ENCODE data around the gene SFXN2. TPM values are rescaled to one million over a fixed set of nuclear protein-coding genes. Genes with fewer than 3 reads are reported as not detected.

The SFXN2 gene
- polyA plus RNA-seq, 1 donor = 27.3 TPM

GRCh38 chr10:102764470-102765161 is 50.2 kb downstream of the SFXN2 start:
- Histone ChIP-seq H3K4me1 (ENCODE audit: control insufficient read depth, insufficient read depth, low read length) (no peaks in the 10 kb centered on the region), H3K36me3 (ENCODE audit: control insufficient read depth, insufficient read depth, low read length) (peaks cover 3% of the 10 kb centered on the region), H3K27ac (ENCODE audit: low read length) (no peak overlapping the region), H3K4me3 (ENCODE audit: low read length) (no peak overlapping the region), H3K27me3 (ENCODE audit: control insufficient read depth, insufficient read depth, low read length) (no peaks in the 10 kb centered on the region), H3K9me3 (ENCODE audit: control insufficient read depth, low read depth, low read length) (no peaks in the 10 kb centered on the region)
- DNase-seq = no peak
- 70% methylated on average over 4 of the region's 6 CpGs for WGBS (ENCODE audit: insufficient coverage, low lambda C conversion rate)

- Histone ChIP-seq H3K27me3 (ENCODE audit: control insufficient read depth, insufficient read depth, low read length) (no peaks in the 10 kb centered on the region), H3K4me1 (ENCODE audit: control insufficient read depth, insufficient read depth, low read length) (no peaks in the 10 kb centered on the region), H3K9me3 (ENCODE audit: control insufficient read depth, low read depth, low read length) (no peaks in the 10 kb centered on the region), H3K36me3 (ENCODE audit: control insufficient read depth, insufficient read depth, low read length) (peaks cover 3% of the 10 kb centered on the region), H3K4me3 (ENCODE audit: low read length) (no peak overlapping the region), H3K27ac (ENCODE audit: low read length) (no peak overlapping the region)
- DNase-seq = no peak
- no CpG with 5 or more reads among the region's 7 CpGs for WGBS (ENCODE audit: insufficient coverage, low lambda C conversion rate)
These were observed 50.9 kb downstream of the SFXN2 start for GRCh38 chr10:102765336-102765735.

GRCh38 chr10:102767428-102768160 is 53.2 kb downstream of the SFXN2 start:
- H3K9me3 ChIP-seq (ENCODE audit: control insufficient read depth, low read depth, low read length) = no peaks in the 10 kb centered on the region
- H3K36me3 ChIP-seq (ENCODE audit: control insufficient read depth, insufficient read depth, low read length) = peaks cover 3% of the 10 kb centered on the region
- no peak overlapping the region for H3K4me3 ChIP-seq (ENCODE audit: low read length)
- no peaks in the 10 kb centered on the region for H3K27me3 ChIP-seq (ENCODE audit: control insufficient read depth, insufficient read depth, low read length)
- H3K27ac ChIP-seq (ENCODE audit: low read length) = no peak overlapping the region
- no peak for DNase-seq
- H3K4me1 ChIP-seq (ENCODE audit: control insufficient read depth, insufficient read depth, low read length) = no peaks in the 10 kb centered on the region
- 94% methylated on average over 5 of the region's 9 CpGs for WGBS (ENCODE audit: insufficient coverage, low lambda C conversion rate)

DNA sequence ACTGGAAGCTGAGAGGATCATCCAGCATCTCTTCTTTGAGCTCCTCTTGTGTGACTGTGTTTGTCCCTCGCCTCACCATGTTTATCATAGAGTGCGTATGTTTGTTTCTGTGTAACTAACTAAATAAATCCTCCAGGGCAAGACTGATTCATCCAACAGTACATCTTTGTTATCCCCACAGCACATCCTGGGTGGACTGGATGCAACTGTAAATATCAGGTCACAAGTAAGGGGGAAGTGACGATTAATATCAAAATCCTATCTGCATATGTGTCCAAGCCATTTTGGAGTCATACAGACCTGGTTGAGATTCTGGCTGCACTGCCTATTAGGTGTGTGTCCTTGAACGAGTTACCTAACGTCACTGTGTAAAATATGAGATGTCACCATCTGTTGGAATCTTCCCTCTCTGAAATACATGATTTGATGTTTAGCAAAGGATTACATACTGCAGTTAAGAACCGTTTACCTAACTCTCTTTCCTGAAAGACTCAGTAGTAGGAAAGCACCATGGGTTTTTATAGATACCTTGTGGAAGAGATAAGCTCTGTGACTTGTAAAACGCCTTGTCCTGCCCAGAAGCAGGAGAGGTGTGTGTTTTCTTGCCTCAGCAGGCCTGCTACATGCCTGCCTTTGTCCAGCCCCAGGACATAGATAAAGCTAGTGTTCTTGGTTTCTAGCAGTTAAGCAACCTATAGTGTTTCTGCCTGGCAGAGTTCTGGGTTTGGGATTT is 55.1 kb downstream of the SFXN2 start:
- H3K9me3 ChIP-seq (ENCODE audit: control insufficient read depth, low read depth, low read length) = no peaks in the 10 kb centered on the region
- WGBS (ENCODE audit: insufficient coverage, low lambda C conversion rate) = 100% methylated on average over 2 of the region's 7 CpGs
- no peaks in the 10 kb centered on the region for H3K36me3 ChIP-seq (ENCODE audit: control insufficient read depth, insufficient read depth, low read length)
- DNase-seq = peak; percentile 20 to 21
- H3K4me3 ChIP-seq (ENCODE audit: low read length) = no peak overlapping the region
- H3K4me1 ChIP-seq (ENCODE audit: control insufficient read depth, insufficient read depth, low read length) = no peaks in the 10 kb centered on the region
- no peaks in the 10 kb centered on the region for H3K27me3 ChIP-seq (ENCODE audit: control insufficient read depth, insufficient read depth, low read length)
- H3K27ac ChIP-seq (ENCODE audit: low read length) = peak overlapping the region; percentile 1

- H3K36me3 ChIP-seq (ENCODE audit: control insufficient read depth, insufficient read depth, low read length) = no peaks in the 10 kb centered on the region
- peaks cover under 1% of the 10 kb centered on the region for H3K4me1 ChIP-seq (ENCODE audit: control insufficient read depth, insufficient read depth, low read length)
- H3K27me3 ChIP-seq (ENCODE audit: control insufficient read depth, insufficient read depth, low read length) = no peaks in the 10 kb centered on the region
- no peak overlapping the region for H3K27ac ChIP-seq (ENCODE audit: low read length)
- DNase-seq = no peak
- WGBS (ENCODE audit: insufficient coverage, low lambda C conversion rate) = no CpG with 5 or more reads among the region's 3 CpGs
- no peak overlapping the region for H3K4me3 ChIP-seq (ENCODE audit: low read length)
- no peaks in the 10 kb centered on the region for H3K9me3 ChIP-seq (ENCODE audit: control insufficient read depth, low read depth, low read length)
These were observed 55.7 kb downstream of the SFXN2 start for GRCh38 chr10:102770108-102770482.

DNA sequence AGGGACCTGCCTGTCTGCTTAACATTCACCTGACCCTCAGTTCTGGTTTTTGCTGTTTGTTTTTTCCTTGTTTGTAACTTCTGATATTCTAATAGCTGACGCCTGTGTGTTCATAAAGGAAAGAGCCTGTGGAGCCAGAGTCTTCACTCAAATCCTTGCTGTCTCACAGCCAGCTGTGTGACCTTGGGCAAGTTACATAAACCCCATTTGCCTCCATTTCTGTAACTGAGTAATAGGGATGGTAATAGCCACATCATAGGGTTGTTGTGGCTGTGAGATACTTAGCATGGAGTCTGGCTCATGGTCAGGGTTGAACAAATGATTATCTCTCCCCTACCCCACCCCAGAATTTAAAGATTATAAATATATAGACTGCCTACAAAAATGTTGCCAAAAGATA is 56.4 kb downstream of the SFXN2 start:
- H3K36me3 ChIP-seq (ENCODE audit: control insufficient read depth, insufficient read depth, low read length) = no peaks in the 10 kb centered on the region
- no peak for DNase-seq
- WGBS (ENCODE audit: insufficient coverage, low lambda C conversion rate) = no CpG with 5 or more reads among the region's 1 CpG
- no peak overlapping the region for H3K4me3 ChIP-seq (ENCODE audit: low read length)
- H3K27me3 ChIP-seq (ENCODE audit: control insufficient read depth, insufficient read depth, low read length) = no peaks in the 10 kb centered on the region
- H3K27ac ChIP-seq (ENCODE audit: low read length) = no peak overlapping the region
- H3K4me1 ChIP-seq (ENCODE audit: control insufficient read depth, insufficient read depth, low read length) = peaks cover 8% of the 10 kb centered on the region
- H3K9me3 ChIP-seq (ENCODE audit: control insufficient read depth, low read depth, low read length) = no peaks in the 10 kb centered on the region

DNA sequence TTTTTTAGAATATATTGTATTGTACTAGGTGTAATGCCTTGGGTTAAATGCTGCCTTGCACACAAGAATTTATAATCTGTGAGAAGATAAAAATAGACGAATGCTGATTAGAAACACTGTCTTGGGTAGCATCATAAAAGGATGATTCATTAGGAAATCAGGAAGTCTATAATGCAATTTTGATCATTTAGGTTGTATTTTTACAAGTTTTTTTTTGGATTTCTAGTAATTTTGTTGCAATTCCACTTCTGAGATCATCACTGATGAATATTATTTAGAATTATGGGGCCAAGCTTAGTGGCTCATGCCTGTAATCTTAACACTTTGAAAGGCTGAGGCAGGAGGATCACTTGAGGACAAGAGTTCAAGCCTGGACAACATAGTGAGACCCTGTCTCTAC is 58.9 kb downstream of the SFXN2 start:
- WGBS (ENCODE audit: insufficient coverage, low lambda C conversion rate) = no CpG with 5 or more reads among the region's 1 CpG
- peaks cover 23% of the 10 kb centered on the region for H3K4me1 ChIP-seq (ENCODE audit: control insufficient read depth, insufficient read depth, low read length)
- no peaks in the 10 kb centered on the region for H3K27me3 ChIP-seq (ENCODE audit: control insufficient read depth, insufficient read depth, low read length)
- H3K4me3 ChIP-seq (ENCODE audit: low read length) = no peak overlapping the region
- no peak overlapping the region for H3K27ac ChIP-seq (ENCODE audit: low read length)
- no peaks in the 10 kb centered on the region for H3K9me3 ChIP-seq (ENCODE audit: control insufficient read depth, low read depth, low read length)
- no peak for DNase-seq
- no peaks in the 10 kb centered on the region for H3K36me3 ChIP-seq (ENCODE audit: control insufficient read depth, insufficient read depth, low read length)

GRCh38 chr10:102773986-102774385 is 59.5 kb downstream of the SFXN2 start:
- H3K9me3 ChIP-seq (ENCODE audit: control insufficient read depth, low read depth, low read length) = no peaks in the 10 kb centered on the region
- H3K4me1 ChIP-seq (ENCODE audit: control insufficient read depth, insufficient read depth, low read length) = peaks cover 23% of the 10 kb centered on the region
- H3K27me3 ChIP-seq (ENCODE audit: control insufficient read depth, insufficient read depth, low read length) = no peaks in the 10 kb centered on the region
- no peak overlapping the region for H3K4me3 ChIP-seq (ENCODE audit: low read length)
- H3K36me3 ChIP-seq (ENCODE audit: control insufficient read depth, insufficient read depth, low read length) = no peaks in the 10 kb centered on the region
- peak in 1 of 2 donors; percentile 25 for DNase-seq
- no CpG with 5 or more reads among the region's 5 CpGs for WGBS (ENCODE audit: insufficient coverage, low lambda C conversion rate)
- H3K27ac ChIP-seq (ENCODE audit: low read length) = peak overlapping the region; percentile 2

- H3K27me3 ChIP-seq (ENCODE audit: control insufficient read depth, insufficient read depth, low read length) = no peaks in the 10 kb centered on the region
- H3K4me1 ChIP-seq (ENCODE audit: control insufficient read depth, insufficient read depth, low read length) = peaks cover 23% of the 10 kb centered on the region
- H3K27ac ChIP-seq (ENCODE audit: low read length) = peak overlapping the region; percentile 85
- H3K36me3 ChIP-seq (ENCODE audit: control insufficient read depth, insufficient read depth, low read length) = peaks cover 4% of the 10 kb centered on the region
- no CpG with 5 or more reads among the region's 16 CpGs for WGBS (ENCODE audit: insufficient coverage, low lambda C conversion rate)
- no peaks in the 10 kb centered on the region for H3K9me3 ChIP-seq (ENCODE audit: control insufficient read depth, low read depth, low read length)
- H3K4me3 ChIP-seq (ENCODE audit: low read length) = no peak overlapping the region
- DNase-seq = no peak
These were observed 60.9 kb downstream of the SFXN2 start for GRCh38 chr10:102775201-102775934.
